Measurements from ENCODE around the gene EDNRB. TPM values are rescaled to one million over a fixed set of nuclear protein-coding genes. Genes with fewer than 3 reads are reported as not detected.

Gene EDNRB
- total and polyA plus RNA-seq, 9 donors, result 3.1 to 14.8 (median 7.4) TPM

DNA sequence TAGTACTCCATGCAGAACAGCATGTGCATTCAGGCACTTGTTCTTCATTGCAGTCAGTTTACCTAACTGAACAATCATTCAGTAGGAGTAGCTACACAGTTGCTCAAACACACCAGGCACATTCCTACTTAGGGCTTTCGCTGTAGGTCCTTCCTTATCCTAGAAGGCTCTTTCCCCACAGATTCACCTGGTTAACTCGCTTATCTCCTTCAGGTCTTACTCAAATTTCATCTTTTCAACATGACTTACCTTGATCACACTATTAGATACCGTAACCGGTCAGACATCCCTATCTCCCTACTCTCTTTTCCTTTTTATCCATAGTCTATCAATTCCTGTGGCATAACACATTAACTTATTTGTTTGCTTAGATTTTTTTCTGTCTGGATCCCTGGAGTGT lies 14.6 kb downstream of the EDNRB start:
- H3K4me3 ChIP-seq, result no peak overlapping the region
- DNase-seq, result no peak
- intact Hi-C loops (cut with DNase I), result no loop called here
- TF ChIP-seq, protein P1, sequence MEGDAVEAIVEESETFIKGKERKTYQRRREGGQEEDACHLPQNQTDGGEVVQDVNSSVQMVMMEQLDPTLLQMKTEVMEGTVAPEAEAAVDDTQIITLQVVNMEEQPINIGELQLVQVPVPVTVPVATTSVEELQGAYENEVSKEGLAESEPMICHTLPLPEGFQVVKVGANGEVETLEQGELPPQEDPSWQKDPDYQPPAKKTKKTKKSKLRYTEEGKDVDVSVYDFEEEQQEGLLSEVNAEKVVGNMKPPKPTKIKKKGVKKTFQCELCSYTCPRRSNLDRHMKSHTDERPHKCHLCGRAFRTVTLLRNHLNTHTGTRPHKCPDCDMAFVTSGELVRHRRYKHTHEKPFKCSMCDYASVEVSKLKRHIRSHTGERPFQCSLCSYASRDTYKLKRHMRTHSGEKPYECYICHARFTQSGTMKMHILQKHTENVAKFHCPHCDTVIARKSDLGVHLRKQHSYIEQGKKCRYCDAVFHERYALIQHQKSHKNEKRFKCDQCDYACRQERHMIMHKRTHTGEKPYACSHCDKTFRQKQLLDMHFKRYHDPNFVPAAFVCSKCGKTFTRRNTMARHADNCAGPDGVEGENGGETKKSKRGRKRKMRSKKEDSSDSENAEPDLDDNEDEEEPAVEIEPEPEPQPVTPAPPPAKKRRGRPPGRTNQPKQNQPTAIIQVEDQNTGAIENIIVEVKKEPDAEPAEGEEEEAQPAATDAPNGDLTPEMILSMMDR (IDR thresholded peaks at IDR 0.05), result no peak
- no peak for TF ChIP-seq POLR2A (IDR thresholded peaks at IDR 0.05)
- no peak for TF ChIP-seq EP300 (IDR thresholded peaks at IDR 0.05)
- H3K9me3 ChIP-seq, result no peaks in the 10 kb centered on the region
- H3K27me3 ChIP-seq, result no peaks in the 10 kb centered on the region
- H3K27ac ChIP-seq, result no peak overlapping the region
- WGBS, 3 donors, result 73 to 99% (median 98%) methylated on average over 4 of the region's 4 CpGs
- H3K36me3 ChIP-seq, result no peaks in the 10 kb centered on the region
- no peaks in the 10 kb centered on the region for H3K4me1 ChIP-seq (ENCODE audit: insufficient read depth)

DNA sequence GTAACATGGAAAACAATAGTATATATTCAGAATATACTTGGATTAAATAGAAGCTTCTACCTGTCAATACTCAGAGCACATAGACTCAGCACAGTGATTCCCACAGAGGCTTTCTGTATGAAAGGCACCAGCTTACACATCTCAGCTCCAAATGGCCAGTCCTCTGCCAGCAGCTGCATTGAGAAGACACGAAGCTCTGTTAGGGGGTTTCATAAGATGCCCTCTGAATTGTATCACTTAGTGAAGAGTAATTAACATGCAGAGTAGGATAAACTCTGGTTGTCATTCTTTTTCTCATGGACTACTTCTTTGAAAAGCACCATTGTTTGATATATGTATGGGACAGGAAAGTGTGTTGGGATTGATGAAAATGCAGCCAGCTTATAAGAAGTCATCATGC lies 15.2 kb downstream of the EDNRB start:
- 94 to 96% (median 95%) methylated on average over 1 of the region's 1 CpG for WGBS, 3 donors
- no peak for DNase-seq
- intact Hi-C loops (cut with DNase I), result no loop called here
- H3K9me3 ChIP-seq, result no peaks in the 10 kb centered on the region
- no peaks in the 10 kb centered on the region for H3K27me3 ChIP-seq
- H3K4me1 ChIP-seq (ENCODE audit: insufficient read depth), result no peaks in the 10 kb centered on the region
- H3K27ac ChIP-seq, result no peak overlapping the region
- TF ChIP-seq EP300 (IDR thresholded peaks at IDR 0.05) (no peak), POLR2A (IDR thresholded peaks at IDR 0.05) (no peak)
- TF ChIP-seq, protein P1 (IDR thresholded peaks at IDR 0.05), result no peak
- H3K4me3 ChIP-seq, result no peak overlapping the region
- H3K36me3 ChIP-seq, result no peaks in the 10 kb centered on the region

DNA sequence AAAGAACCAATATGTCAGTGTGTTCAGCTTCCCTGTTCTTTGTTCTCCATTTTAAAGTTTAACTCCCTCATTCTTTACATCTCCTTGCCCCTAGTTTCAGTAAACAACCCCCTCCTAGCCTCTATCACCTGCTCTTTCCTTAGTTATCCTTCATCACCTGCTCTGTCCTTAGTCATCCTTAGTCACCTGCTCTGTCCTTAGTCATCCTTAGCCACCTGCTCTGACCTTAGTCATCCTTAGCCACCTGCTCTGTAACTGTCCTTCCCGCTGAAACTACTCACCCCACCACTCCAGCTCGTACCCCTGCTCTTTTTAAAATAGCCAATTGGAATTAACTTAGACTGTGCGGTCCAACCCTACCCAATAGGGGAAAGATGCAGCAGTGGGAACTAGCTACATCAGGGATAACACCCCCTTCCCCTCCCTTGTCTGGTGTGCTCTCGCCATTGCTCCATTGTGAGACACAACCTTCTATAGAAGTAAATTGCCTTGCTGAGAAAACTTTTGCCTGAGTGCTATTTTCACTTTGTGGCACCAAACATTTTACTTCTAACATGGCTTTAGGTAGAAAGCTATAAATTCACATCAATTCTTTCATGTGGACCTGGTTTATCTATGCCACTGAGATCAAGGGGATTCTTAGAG lies 16.2 kb downstream of the EDNRB start:
- TF ChIP-seq POLR2A (IDR thresholded peaks at IDR 0.05) (no peak), EP300 (IDR thresholded peaks at IDR 0.05) (no peak)
- TF ChIP-seq, protein P1 (IDR thresholded peaks at IDR 0.05), result no peak
- 93 to 98% (median 97%) methylated on average over 4 of the region's 4 CpGs for WGBS, 3 donors
- intact Hi-C loops (cut with DNase I), result no loop called here
- no peaks in the 10 kb centered on the region for H3K27me3 ChIP-seq
- H3K27ac ChIP-seq, result no peak overlapping the region
- H3K9me3 ChIP-seq, result no peaks in the 10 kb centered on the region
- no peaks in the 10 kb centered on the region for H3K4me1 ChIP-seq (ENCODE audit: insufficient read depth)
- no peak for DNase-seq
- H3K4me3 ChIP-seq, result no peak overlapping the region
- no peaks in the 10 kb centered on the region for H3K36me3 ChIP-seq

DNA sequence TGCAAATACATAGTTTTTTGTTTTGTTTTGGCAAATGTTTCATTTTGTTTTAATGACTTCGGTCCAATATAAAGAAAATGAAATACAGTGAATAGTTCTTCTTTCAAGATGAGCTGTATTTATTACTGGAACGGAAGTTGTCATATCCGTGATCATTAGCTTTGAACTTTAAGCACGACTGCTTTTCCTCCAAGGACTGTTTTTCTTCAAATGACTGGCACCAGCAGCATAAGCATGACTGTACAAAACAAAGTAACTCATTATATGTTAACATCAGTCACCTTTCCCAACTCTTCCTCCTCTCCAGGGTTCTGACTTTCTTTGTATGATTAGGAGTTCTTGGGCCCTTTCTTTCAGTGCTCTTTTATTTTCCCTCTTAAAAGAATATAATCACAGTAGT lies 20.5 kb downstream of the EDNRB start:
- 23 to 26% (median 24%) methylated on average over 4 of the region's 4 CpGs for WGBS, 3 donors
- DNase-seq, result no peak
- TF ChIP-seq POLR2A (IDR thresholded peaks at IDR 0.05), result no peak
- no peak for TF ChIP-seq EP300 (IDR thresholded peaks at IDR 0.05)
- TF ChIP-seq, protein P1 (IDR thresholded peaks at IDR 0.05), result no peak
- Histone ChIP-seq H3K4me1 (ENCODE audit: insufficient read depth) (no peaks in the 10 kb centered on the region), H3K36me3 (no peaks in the 10 kb centered on the region), H3K27ac (no peak overlapping the region), H3K4me3 (no peak overlapping the region), H3K27me3 (no peaks in the 10 kb centered on the region), H3K9me3 (no peaks in the 10 kb centered on the region)
- intact Hi-C loops (cut with DNase I), result no loop called here
